ENCODE data around the gene VTI1A.

- no peak for TF ChIP-seq POLR2A (IDR thresholded peaks at IDR 0.05)
- TF ChIP-seq, protein P1, sequence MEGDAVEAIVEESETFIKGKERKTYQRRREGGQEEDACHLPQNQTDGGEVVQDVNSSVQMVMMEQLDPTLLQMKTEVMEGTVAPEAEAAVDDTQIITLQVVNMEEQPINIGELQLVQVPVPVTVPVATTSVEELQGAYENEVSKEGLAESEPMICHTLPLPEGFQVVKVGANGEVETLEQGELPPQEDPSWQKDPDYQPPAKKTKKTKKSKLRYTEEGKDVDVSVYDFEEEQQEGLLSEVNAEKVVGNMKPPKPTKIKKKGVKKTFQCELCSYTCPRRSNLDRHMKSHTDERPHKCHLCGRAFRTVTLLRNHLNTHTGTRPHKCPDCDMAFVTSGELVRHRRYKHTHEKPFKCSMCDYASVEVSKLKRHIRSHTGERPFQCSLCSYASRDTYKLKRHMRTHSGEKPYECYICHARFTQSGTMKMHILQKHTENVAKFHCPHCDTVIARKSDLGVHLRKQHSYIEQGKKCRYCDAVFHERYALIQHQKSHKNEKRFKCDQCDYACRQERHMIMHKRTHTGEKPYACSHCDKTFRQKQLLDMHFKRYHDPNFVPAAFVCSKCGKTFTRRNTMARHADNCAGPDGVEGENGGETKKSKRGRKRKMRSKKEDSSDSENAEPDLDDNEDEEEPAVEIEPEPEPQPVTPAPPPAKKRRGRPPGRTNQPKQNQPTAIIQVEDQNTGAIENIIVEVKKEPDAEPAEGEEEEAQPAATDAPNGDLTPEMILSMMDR (IDR thresholded peaks at IDR 0.05) = no peak
Observed at GRCh38 chr10:112789248-112789647, 342.2 kb downstream of the VTI1A start.

Measured in thyroid gland (tissue), 4 donors.